NCI-H2029 (cell line): ENCODE data around the gene ATP8B4.

Experiments used
- DNase-seq: peaks from one replicate; lab custom pipeline; 2025; lab: John Stamatoyannopoulos, UW

ATP8B4 gene

GRCh38 chr15:49855917-49856637 is 263.0 kb downstream of the ATP8B4 start:
- DNase-seq = no peak

- no peak for DNase-seq
These were observed 266.3 kb downstream of the ATP8B4 start for GRCh38 chr15:49852756-49853155.

GRCh38 chr15:49848807-49849206 is 270.2 kb downstream of the ATP8B4 start:
- no peak for DNase-seq

GRCh38 chr15:49848282-49848724 is 270.7 kb downstream of the ATP8B4 start:
- DNase-seq = no peak

- no peak for DNase-seq
These were observed 271.4 kb downstream of the ATP8B4 start for GRCh38 chr15:49847423-49848281.

GRCh38 chr15:49844390-49844789 is 274.6 kb downstream of the ATP8B4 start:
- no peak for DNase-seq

DNA sequence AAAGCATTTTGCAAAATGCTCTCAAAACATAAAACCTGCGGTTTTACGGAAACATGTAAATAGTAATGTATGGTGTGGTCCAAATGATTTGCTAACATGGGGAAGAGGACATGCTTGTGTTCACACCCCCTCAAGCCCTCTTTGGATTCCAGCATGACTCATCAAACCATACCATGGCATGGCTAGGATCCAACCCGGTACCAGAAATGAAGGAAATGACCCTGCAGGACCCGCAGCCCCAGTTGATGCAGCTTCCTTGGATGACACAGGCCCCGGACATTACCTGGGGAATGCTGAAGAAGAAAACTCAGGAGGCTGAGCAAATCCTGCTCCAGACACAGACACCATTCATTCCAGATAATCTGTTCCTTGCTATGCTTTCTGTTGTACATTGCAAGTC is 275.3 kb downstream of the ATP8B4 start:
- DNase-seq = no peak

DNA sequence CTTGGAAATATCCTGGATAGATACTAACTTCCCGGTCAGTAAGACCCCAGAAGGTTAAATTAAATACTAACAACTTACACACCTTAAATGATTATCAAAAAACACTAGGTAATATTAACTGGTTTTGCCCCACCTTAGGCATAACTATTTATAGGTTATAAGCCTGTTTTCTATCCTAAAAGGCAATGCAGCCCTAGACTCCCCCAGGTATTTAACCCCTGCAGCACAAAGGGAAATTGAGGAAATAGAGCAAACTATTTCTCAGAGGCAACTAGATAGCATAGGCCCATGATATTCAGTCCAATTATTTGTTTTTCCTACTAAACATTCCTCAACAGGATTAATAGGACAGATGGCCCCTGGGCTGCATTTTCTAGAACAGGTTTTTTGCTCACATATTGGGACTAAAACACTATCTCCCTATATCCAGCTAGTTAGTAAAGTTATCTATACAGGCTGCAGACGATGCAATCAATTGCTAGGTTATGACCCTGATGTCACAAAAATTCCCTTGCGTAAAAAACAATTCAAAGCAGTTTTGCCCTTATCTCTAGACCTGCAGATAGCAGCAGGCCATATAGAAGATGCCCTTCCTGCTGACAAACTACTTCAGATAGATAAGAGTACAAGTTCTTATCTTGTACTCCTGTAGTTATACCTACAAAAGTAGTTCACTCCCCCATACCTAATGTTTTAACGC is 276.9 kb downstream of the ATP8B4 start:
- no peak for DNase-seq

- DNase-seq = no peak
These were observed 286.5 kb downstream of the ATP8B4 start for GRCh38 chr15:49832511-49832910.

DNA sequence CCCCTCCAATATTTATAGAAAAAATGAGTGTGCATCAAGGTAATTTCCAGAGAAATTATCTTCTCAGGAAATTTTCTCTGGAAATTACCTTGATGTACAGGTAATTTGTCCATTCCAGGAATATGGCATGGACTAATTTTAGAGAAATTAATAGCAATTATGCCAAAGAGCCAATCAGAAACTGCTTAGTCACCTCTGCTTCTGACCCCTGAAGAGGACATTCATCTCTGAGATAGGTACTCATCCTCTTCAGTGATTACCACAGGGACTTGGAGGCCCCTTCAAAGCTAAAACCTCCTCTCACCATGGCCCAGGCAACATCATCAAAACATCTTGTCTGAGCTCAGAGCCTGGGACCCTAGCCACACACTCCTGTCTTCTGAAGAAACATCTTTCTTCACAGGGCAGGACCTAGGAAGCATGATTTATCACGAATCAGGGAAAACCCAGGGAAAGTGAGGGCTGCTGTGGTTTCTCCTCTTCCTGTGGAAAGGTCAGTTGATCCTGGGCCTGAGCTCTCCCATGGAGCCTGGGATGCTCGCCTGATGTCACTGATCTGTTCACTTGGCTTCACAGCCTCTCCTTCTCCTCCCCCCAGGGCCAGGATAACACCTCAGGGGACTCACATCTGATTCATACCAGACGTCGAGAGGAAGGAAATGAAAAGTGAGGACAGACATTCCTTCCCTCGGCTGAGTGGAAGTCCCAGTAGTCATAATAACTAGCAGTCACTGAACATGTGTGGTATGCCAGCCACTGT is 287.6 kb downstream of the ATP8B4 start:
- DNase-seq = no peak

GRCh38 chr15:49830391-49830790 is 288.6 kb downstream of the ATP8B4 start:
- no peak for DNase-seq

DNA sequence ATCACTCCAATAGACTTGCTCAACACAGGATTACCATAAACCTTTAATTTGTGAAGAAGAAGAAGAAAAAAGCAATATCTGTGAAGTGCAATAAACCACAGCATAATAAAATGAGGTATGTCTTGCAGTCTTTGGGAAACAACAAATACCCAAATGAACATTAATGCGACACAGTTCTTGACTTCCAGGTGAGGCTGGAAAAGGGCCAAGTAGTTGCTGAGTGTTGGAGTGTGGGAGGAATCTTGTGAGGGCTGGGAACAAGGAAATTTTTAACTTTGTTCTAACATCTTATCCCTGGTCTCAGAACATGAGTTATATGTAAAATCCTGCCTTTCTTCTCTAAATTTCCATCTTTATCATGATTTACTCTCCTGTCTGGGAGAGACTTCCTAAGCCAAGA is 291.7 kb downstream of the ATP8B4 start:
- DNase-seq = no peak

- DNase-seq = no peak
These were observed 292.3 kb downstream of the ATP8B4 start for GRCh38 chr15:49826640-49827234.

DNA sequence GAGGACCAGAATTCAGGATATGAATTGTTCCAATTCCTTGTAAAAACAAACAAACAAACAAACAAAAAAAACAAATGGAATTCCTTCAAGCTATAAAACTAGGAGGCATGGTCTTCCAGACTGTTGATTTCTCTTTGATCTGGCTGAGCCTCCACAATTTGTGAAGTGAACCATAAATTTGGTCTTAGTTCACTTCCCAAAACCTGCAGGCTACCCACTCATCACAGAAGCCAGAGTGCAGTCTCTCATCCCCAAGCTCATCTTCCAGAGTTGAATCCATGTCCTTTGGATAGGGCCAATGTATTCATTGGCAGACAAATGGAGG is 294.3 kb downstream of the ATP8B4 start:
- DNase-seq = no peak

DNA sequence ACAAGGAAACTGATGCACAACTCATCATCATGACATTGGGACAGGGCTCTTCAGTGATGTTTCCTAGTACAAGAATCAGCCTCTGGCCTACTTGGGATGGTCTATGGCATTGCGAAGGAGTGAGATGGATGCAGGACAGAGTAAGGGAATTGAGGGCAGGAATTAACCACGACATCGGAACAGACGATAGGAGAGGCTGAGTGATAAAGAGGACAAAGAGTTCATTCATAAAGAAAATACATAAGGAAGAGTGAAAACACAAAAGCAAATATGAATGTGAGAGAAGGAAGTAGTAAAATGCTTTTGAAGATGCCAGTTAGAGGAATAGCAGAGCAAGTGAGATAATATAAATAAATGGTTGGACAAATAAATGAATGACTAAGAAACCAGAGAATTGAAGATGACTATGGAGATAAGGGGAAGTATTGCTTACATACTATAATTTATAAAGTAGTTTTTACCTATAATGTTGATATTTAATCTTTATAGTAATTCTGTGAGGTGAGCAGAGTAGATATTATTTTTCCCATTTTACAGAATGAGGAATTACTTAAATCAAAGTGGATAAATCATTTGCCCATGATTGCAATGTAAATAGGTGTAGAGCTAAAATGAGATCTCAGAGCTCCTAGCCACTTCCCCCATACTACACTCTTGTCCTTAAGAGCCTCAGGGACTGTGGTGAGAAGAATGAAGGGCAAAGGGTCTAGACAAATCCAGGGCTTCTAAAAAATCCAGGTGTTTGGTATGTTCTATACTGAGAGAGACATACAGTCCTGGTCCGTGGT is 294.9 kb downstream of the ATP8B4 start:
- no peak for DNase-seq

DNA sequence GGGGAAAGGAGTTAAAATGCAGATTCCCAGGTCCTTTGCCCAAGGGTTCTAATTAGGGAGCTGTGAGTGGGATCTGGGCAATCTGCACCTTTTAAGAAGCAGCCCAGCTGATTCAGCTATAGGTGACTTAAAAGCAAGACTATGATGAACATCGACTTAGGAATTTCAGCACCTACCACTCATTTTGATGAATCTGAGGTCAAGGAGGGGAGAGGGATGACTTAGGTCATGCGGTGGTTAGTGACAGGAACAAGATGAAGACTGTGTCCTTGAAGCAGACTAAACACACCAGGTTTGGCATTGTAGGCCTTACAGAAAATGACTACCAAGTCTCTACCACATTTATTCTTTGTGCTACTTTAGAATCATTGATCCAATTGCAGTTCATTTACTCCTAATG is 301.9 kb downstream of the ATP8B4 start:
- DNase-seq = no peak

GRCh38 chr15:49815950-49816349 is 303.1 kb downstream of the ATP8B4 start:
- DNase-seq = no peak

- no peak for DNase-seq
These were observed 303.5 kb downstream of the ATP8B4 start for GRCh38 chr15:49815526-49815925.

GRCh38 chr15:49814709-49815108 is 304.3 kb downstream of the ATP8B4 start:
- DNase-seq = no peak

GRCh38 chr15:49813625-49814024 is 305.4 kb downstream of the ATP8B4 start:
- no peak for DNase-seq

DNA sequence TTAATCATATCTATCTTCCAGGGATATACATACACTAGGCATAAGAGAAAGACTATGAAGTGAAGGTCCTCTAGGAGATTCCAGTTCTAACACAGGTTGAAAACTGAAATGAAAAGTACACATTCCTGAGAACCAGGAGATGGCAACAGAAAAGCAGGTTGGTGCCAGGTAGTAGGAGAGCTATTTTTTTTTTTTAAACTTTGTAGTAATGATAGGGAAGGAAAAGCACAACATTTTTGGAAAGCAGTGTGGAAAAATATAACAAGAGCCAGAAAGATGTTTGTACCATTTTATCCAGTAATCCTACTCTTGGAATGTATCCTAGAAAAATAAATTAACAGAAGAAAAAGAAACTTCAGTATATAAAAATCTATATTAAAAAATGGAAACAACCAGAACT is 308.3 kb downstream of the ATP8B4 start:
- no peak for DNase-seq
